Middle frontal gyrus (tissue), 1 donor: ENCODE measurements around the gene TMEM126B.

Experiments used
- DNase-seq: peaks from one replicate; pipeline ENCODE4 v3.0.0-alpha.2; 2015; ENCODE audit warnings: low spot score; ENCODE audit errors: extremely low spot score

The TMEM126B gene

GRCh38 chr11:85682330-85683305, 54.2 kb downstream of the TMEM126B start:
- DNase-seq, result no peak

GRCh38 chr11:85685125-85685819, 56.9 kb downstream of the TMEM126B start:
- DNase-seq, result no peak

- peak; percentile 62 for DNase-seq
These were observed 57.5 kb downstream of the TMEM126B start, which contains the start of gene CCDC89 for GRCh38 chr11:85685820-85686459. Gene CCDC89, minus strand, starts transcription at chr11:85686195. Its CDS starts 65 bp downstream, at chr11:85686130.
